Activated T-helper 1 cell treated with anti-CD3 and anti-CD28 coated beads, Interleukin-12 subunit alpha, Interleukin-12 subunit beta, Interleukin-2, Interleukin-4 antibody, amounts not matched to agents 30 ng/mL and 10 ng/mL and 1 ng/mL, durations not matched to agents 14 hours and 24 hours and 36 hours (primary cell): Measurements from ENCODE around the gene MYO9A. TPM values are rescaled to one million over a fixed set of nuclear protein-coding genes. Genes with fewer than 3 reads are reported as not detected.
"Not testable (repeated sequence)": the region's sequence is repeated elsewhere in the genome, so short reads cannot be mapped to it uniquely, and the experiment has no call there.

ENCODE experiments used
- DNase-seq: peaks from one replicate; pipeline ENCODE4 v3.0.0; 2021; ENCODE audit warnings: low spot score
- H3K27ac Mint-ChIP-seq: one replicate; pipeline ENCODE4 v1.8.0; 2021; ENCODE audit warnings: mild to moderate bottlenecking, mixed read lengths
- H3K27me3 Mint-ChIP-seq: one replicate; pipeline ENCODE4 v1.8.0; 2022; ENCODE audit warnings: mild to moderate bottlenecking, moderate library complexity, mixed read lengths; ENCODE audit not compliant: insufficient read depth
- H3K36me3 Mint-ChIP-seq: one replicate; pipeline ENCODE4 v1.8.0; 2021; ENCODE audit warnings: low read depth, mixed read lengths
- H3K4me1 Mint-ChIP-seq: one replicate; pipeline ENCODE4 v1.8.0; 2021; ENCODE audit warnings: low read depth, mixed read lengths
- H3K4me3 Mint-ChIP-seq: one replicate; pipeline ENCODE4 v1.8.0; 2021; ENCODE audit warnings: mild to moderate bottlenecking, moderate library complexity, mixed read lengths
- H3K9me3 Mint-ChIP-seq: one replicate; pipeline ENCODE4 v1.8.0; 2021; ENCODE audit warnings: mixed read lengths
- intact Hi-C: fragments of 100-400 bp; cut with micrococcal nuclease; formaldehyde crosslinking; loops from one replicate; pipeline ENCODE4 v1.15.1; 2024
- total RNA-seq: library from RNA; stranded (reverse); gene quantifications from 2 replicates; pipeline ENCODE4 v1.2.3, GENCODE V29; 2022

The MYO9A gene
- total RNA-seq, 1 donor from 2014 or later = 15.2 TPM

DNA sequence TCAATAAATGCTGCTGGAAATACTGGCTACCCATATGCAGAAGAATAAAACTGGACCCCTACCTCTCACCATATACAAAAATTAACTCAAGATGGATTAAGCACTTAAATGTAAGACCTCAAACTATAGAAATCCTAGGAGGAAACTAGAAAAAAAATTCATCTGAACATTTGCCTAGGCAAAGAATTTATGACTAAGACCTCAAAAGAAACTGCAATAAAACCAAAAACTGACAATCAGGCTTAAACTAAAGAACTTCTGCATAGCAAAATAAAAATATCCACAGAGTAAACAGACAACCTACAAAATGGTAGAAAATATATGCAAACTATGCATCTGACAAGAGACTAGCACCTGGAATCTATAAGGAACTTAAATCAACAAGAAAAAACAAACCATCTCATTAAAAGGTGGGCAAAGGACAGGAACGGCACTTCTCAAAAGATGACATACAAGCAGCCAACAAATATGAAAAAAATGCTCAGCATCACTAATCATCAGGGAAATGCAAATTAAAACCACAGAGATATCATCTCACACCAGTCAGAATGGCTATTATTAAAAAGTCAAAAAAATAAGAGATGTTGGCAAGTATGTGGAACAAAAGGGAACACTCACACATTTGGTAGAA, 47.0 kb downstream of the MYO9A start:
- no peak for DNase-seq
- no peaks in the 10 kb centered on the region for H3K4me1 Mint-ChIP-seq
- peaks cover 4% of the 10 kb centered on the region for H3K27me3 Mint-ChIP-seq
- intact Hi-C loops = no loop called here
- no peaks in the 10 kb centered on the region for H3K36me3 Mint-ChIP-seq
- no peak overlapping the region for H3K27ac Mint-ChIP-seq
- no peaks in the 10 kb centered on the region for H3K9me3 Mint-ChIP-seq
- H3K4me3 Mint-ChIP-seq = no peak overlapping the region

GRCh38 chr15:72068856-72069255, 49.1 kb downstream of the MYO9A start:
- Mint-ChIP-seq H3K9me3 (no peaks in the 10 kb centered on the region), H3K27ac (no peak overlapping the region), H3K4me1 (no peaks in the 10 kb centered on the region), H3K4me3 (no peak overlapping the region), H3K36me3 (no peaks in the 10 kb centered on the region), H3K27me3 (peaks cover 3% of the 10 kb centered on the region)
- no peak for DNase-seq
- intact Hi-C loops = no loop called here

GRCh38 chr15:72065801-72066200, 52.1 kb downstream of the MYO9A start:
- Mint-ChIP-seq H3K27ac (no peak overlapping the region), H3K27me3 (no peaks in the 10 kb centered on the region), H3K9me3 (no peaks in the 10 kb centered on the region), H3K4me1 (no peaks in the 10 kb centered on the region), H3K36me3 (no peaks in the 10 kb centered on the region), H3K4me3 (no peak overlapping the region)
- intact Hi-C loops = no loop called here
- DNase-seq = no peak

GRCh38 chr15:72063186-72063585, 54.8 kb downstream of the MYO9A start:
- Mint-ChIP-seq H3K9me3 (no peaks in the 10 kb centered on the region), H3K36me3 (no peaks in the 10 kb centered on the region), H3K27ac (no peak overlapping the region), H3K4me3 (no peak overlapping the region), H3K27me3 (no peaks in the 10 kb centered on the region), H3K4me1 (no peaks in the 10 kb centered on the region)
- no peak for DNase-seq
- intact Hi-C loops = no loop called here

- no peak overlapping the region for H3K27ac Mint-ChIP-seq
- no peaks in the 10 kb centered on the region for H3K4me1 Mint-ChIP-seq
- DNase-seq = no peak
- H3K9me3 Mint-ChIP-seq = no peaks in the 10 kb centered on the region
- no peaks in the 10 kb centered on the region for H3K36me3 Mint-ChIP-seq
- intact Hi-C loops = no loop called here
- H3K27me3 Mint-ChIP-seq = no peaks in the 10 kb centered on the region
- H3K4me3 Mint-ChIP-seq = no peak overlapping the region
Measured at GRCh38 chr15:72062319-72062718, 55.6 kb downstream of the MYO9A start.

DNA sequence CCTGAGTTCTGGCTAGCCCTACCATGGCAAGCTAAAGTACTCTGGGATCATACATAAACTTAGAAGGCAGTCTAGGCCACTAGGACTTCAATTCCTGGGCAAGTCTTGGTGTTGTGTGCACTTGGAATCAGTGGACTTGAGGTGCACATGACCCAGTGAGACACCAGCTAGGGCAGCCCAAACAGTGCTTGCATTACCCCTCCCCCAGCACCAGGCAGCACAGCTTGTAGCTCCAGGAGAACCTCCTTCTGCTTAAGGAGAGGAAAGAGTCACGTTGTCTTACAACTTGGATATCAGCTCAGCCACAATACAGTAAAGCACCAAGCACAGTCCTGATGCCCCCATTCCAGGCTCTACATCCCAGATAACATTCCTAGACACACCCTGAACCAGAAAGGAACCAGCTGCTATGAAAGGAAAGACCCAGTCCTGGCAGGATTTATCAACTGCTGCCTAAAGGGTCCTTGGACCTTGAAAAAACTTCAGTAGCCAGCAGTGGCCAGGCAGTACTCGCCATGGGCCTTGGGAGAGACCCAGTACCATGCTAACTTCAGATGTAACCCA, 57.2 kb downstream of the MYO9A start:
- no peak overlapping the region for H3K27ac Mint-ChIP-seq
- intact Hi-C loops = no loop called here

GRCh38 chr15:72058585-72058984, 59.4 kb downstream of the MYO9A start:
- no peaks in the 10 kb centered on the region for H3K27me3 Mint-ChIP-seq
- H3K4me3 Mint-ChIP-seq = no peak overlapping the region
- H3K36me3 Mint-ChIP-seq = no peaks in the 10 kb centered on the region
- H3K27ac Mint-ChIP-seq = no peak overlapping the region
- intact Hi-C loops = no loop called here
- no peaks in the 10 kb centered on the region for H3K9me3 Mint-ChIP-seq
- DNase-seq = no peak
- H3K4me1 Mint-ChIP-seq = no peaks in the 10 kb centered on the region

More for the DNA sequence above, 57.2 kb downstream of the MYO9A start:
- no peak for DNase-seq
- Mint-ChIP-seq H3K27me3 (no peaks in the 10 kb centered on the region), H3K9me3 (no peaks in the 10 kb centered on the region), H3K36me3 (no peaks in the 10 kb centered on the region), H3K4me3 (no peak overlapping the region), H3K4me1 (no peaks in the 10 kb centered on the region)

- no peaks in the 10 kb centered on the region for H3K36me3 Mint-ChIP-seq
- no peaks in the 10 kb centered on the region for H3K27me3 Mint-ChIP-seq
- H3K9me3 Mint-ChIP-seq = no peaks in the 10 kb centered on the region
- intact Hi-C loops = no loop called here
- no peak overlapping the region for H3K4me3 Mint-ChIP-seq
- DNase-seq = no peak
- no peaks in the 10 kb centered on the region for H3K4me1 Mint-ChIP-seq
- H3K27ac Mint-ChIP-seq = no peak overlapping the region
Measured at GRCh38 chr15:72057548-72058091, 60.3 kb downstream of the MYO9A start.

DNA sequence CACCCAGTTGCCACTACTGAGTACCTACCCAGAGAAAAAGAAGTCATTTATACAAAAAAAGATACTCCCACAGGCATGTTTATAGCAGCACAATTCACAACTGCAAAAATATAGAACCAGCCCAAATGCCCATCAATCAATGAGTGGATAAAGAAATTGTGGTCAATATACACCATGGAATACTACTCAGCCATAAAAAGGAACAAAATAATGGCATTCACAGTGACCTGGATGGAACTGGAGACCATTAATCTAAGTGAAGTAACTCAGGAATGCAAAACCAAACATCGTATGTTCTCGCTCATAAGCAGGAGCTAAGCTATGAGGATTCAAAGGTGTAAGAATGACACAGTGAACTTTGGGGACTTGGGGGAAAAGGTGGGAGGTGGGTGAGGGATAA, 61.7 kb downstream of the MYO9A start:
- H3K27me3 Mint-ChIP-seq, H3K27ac Mint-ChIP-seq, DNase-seq, H3K4me3 Mint-ChIP-seq, H3K36me3 Mint-ChIP-seq, intact Hi-C loops, H3K4me1 Mint-ChIP-seq, H3K9me3 Mint-ChIP-seq: not testable (repeated sequence)

- H3K27ac Mint-ChIP-seq, H3K36me3 Mint-ChIP-seq, H3K9me3 Mint-ChIP-seq, H3K4me3 Mint-ChIP-seq, H3K27me3 Mint-ChIP-seq, H3K4me1 Mint-ChIP-seq, DNase-seq, intact Hi-C loops: not testable (repeated sequence)
Measured at GRCh38 chr15:72053297-72053696, 64.7 kb downstream of the MYO9A start.

DNA sequence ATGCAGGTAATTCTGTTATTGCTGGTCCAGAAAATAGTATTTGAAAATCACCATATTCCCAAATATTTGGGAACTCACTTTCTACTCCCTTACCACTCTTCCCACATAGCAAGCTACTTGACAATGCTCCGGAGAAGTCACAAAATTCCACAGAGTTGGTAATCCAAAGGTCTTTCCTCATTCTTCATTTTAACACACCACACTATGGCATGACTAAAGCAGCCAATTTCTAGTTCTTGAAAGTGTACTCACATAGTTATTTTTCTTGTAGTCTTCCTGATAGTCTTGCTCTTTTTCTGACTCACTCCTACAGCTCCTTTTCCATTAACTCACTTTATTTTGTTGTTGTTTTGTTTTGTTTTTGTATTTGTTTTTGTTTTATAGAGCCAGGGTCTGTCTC, 67.2 kb downstream of the MYO9A start:
- Mint-ChIP-seq H3K27me3 (no peaks in the 10 kb centered on the region), H3K4me3 (no peak overlapping the region), H3K4me1 (no peaks in the 10 kb centered on the region), H3K36me3 (no peaks in the 10 kb centered on the region), H3K27ac (no peak overlapping the region), H3K9me3 (no peaks in the 10 kb centered on the region)
- intact Hi-C loops = no loop called here
- no peak for DNase-seq

- no peak for DNase-seq
- intact Hi-C loops = no loop called here
- Mint-ChIP-seq H3K4me3 (no peak overlapping the region), H3K36me3 (no peaks in the 10 kb centered on the region), H3K27ac (no peak overlapping the region), H3K9me3 (no peaks in the 10 kb centered on the region), H3K4me1 (no peaks in the 10 kb centered on the region), H3K27me3 (peaks cover 2% of the 10 kb centered on the region)
Measured at GRCh38 chr15:72047020-72047419, 70.9 kb downstream of the MYO9A start.

DNA sequence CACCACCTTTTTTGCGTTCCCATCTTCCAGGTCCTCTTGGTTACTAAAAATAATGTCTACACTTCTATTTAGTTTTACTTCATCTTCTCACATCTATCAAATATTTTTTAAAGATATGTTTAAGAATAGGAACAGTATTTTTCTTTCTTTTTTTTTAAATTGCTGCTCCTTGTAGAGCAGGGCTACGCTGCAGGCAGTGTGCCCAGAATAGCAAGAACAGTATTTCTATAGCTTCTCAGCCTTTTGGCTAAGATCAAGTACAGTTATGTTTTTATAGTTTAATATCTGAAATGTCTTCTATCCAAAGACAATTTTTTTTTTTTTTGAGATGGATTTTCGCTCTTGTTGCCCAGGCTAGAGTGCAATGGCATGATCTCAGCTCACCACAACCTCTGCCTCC, 73.0 kb downstream of the MYO9A start:
- Mint-ChIP-seq H3K27ac (no peak overlapping the region), H3K9me3 (no peaks in the 10 kb centered on the region), H3K4me1 (no peaks in the 10 kb centered on the region), H3K4me3 (no peak overlapping the region), H3K36me3 (no peaks in the 10 kb centered on the region), H3K27me3 (peaks cover 2% of the 10 kb centered on the region)
- intact Hi-C loops = no loop called here
- no peak for DNase-seq

DNA sequence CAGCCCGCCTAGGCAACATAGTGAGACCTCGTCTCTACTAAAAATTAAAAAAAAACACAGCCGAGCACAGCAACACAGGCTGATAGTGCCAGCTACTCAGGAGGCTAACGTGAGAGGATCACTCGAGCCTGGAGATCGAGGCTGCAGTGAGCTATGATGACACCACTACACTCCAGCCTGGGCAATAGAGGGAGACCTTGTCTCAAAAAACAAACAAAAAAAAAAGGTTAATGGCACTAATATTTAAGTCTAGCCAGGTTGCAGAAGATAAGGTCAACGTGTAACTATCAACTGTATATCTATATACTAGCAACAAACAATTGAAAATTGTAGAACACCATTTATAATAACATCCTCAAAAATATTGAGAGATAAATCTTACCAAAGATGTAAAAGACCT, 75.1 kb downstream of the MYO9A start:
- Mint-ChIP-seq H3K27ac (no peak overlapping the region), H3K9me3 (peaks cover 7% of the 10 kb centered on the region), H3K36me3 (no peaks in the 10 kb centered on the region), H3K4me3 (no peak overlapping the region), H3K4me1 (no peaks in the 10 kb centered on the region), H3K27me3 (peaks cover 2% of the 10 kb centered on the region)
- no peak for DNase-seq
- intact Hi-C loops = no loop called here
